ENCODE results near the gene TACC2. TPM values are rescaled to one million over a fixed set of nuclear protein-coding genes. Genes with fewer than 3 reads are reported as not detected.

The TACC2 gene
- total and polyA plus RNA-seq, 9 of the 15 experiments (the other 6 are each of a cell fraction or from before 2014, with no cell fraction given), result under 0.01 to 0.35 (median 0.03) TPM; not detected in 6

DNA sequence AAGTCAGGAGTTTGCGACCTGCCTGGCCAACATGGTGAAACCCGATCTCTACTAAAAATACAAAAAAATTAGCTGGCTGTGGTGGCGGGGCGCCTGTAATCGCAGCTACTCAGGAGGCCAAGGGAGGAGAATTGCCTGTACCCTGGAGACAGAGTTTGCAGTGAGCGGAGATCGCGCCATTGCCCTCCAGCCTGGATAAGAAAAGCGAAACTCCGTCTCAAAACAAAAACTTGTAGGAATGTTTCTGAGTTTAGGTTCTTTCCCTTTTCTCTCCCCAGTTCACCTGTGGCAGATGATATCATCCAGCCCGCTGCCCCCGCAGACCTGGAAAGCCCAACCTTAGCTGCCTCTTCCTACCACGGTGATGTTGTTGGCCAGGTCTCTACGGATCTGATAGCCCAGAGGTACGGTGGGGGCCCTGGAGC lies 143.4 kb downstream of the TACC2 start (continued):
- TF ChIP-seq CEBPG (CRISPR knock-in tag; IDR thresholded peaks at IDR 0.05), result no peak
- no peak for TF ChIP-seq CEBPG (tag; conservative IDR thresholded peaks at IDR 0.05 in 1 of 2, IDR thresholded peaks at IDR 0.05 in 1 of 2)
- no peak for TF ChIP-seq ZNF184 (CRISPR knock-in tag; IDR thresholded peaks at IDR 0.05)
- no peak for TF ChIP-seq TRIM28 (IDR thresholded peaks at IDR 0.05)
- no peak for TF ChIP-seq ZFP1 (CRISPR knock-in tag; IDR thresholded peaks at IDR 0.05)
- no peak for TF ChIP-seq SRSF7 (optimal IDR thresholded peaks at IDR 0.05; ENCODE audit: low read depth, low read length)
- no peak for TF ChIP-seq GABPB2 (CRISPR knock-in tag; conservative IDR thresholded peaks at IDR 0.05)
- TF ChIP-seq TFAM (CRISPR knock-in tag; conservative IDR thresholded peaks at IDR 0.05), result no peak
- TF ChIP-seq NELFE (IDR thresholded peaks at IDR 0.05; ENCODE audit: insufficient read depth, insufficient read length), result no peak

DNA sequence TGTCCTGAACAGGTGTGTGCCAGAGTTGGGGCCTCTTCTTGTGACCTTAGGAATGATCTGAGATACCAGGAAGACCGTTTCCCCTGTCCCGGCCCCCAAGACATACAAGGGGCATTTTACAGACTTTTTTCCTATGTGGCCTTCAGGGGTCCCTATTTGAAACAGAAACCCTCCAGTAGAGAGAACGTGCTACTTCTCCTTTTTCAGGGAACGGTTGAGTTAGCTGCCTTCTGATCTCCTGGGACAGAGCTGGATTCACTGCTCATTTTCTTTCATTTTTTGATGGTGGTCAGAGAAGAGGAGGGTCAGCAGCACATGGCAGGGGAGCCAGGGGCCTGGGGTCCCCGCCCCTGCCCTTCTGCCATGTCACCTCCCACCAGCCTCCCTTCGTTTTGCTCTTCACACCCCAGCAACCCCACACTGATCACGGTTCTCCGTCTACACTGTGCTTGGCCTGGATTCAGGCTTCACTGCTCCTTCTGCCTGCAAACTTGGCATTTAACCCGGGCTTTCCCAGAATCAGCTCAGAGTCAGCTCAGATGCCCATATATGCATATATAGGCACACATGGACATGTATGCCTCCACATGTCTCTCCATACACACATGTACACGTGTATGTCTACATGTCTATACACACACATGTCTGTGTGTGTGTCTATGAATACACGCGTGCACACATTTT lies 144.1 kb downstream of the TACC2 start:
- no peaks in the 10 kb centered on the region for H3K4me1 ChIP-seq (replicated peaks in 1 of 2; ENCODE audit: control insufficient read depth in 2 of 2, insufficient read depth in 2 of 2, low read length in 2 of 2)
- BruUV-seq (replicated peaks), result no TSS peak
- H2AFZ ChIP-seq (ENCODE audit: low read depth, low read length), result no peak overlapping the region
- no peak overlapping the region for H3K4me3 ChIP-seq
- no peaks in the 10 kb centered on the region for H3K79me2 ChIP-seq (ENCODE audit: control insufficient read depth, insufficient read depth, low read length)
- POLR2A ChIA-PET, result no interaction called here
- H3K9ac ChIP-seq (ENCODE audit: insufficient read depth in 1 of 2, low read depth in 2 of 2, low read length in 2 of 2), result no peak overlapping the region; a peak in 1 of 4 replicates
- no peak for ATAC-seq
- no peaks in the 10 kb centered on the region for H3K9me3 ChIP-seq (replicated peaks; ENCODE audit: control insufficient read depth, insufficient read depth, low read depth, low read length)
- 6% methylated on average over 11 of the region's 12 CpGs for WGBS (ENCODE audit: insufficient coverage, low coverage, missing lambda C conversion rate)
- CTCF ChIA-PET (ENCODE audit: low intra/inter-chr PET ratio), result interaction anchor here (0.7 kb wide), 1 partner anchor 442 kb away, joined by 3 read pairs; no protein-coding TSS in a partner anchor
- no peaks in the 10 kb centered on the region for H3K9me1 ChIP-seq (ENCODE audit: control insufficient read depth, insufficient read depth, low read length)
- no peaks in the 10 kb centered on the region for H3K36me3 ChIP-seq (ENCODE audit: control insufficient read depth, insufficient read depth, low read length)
- intact Hi-C loops (cut with micrococcal nuclease) (no loop called here), in situ Hi-C loops (cut with MboI) (loop anchor here (25.0 kb wide), 1 partner anchor 304 kb away; no protein-coding TSS in a partner anchor)
- no peak overlapping the region for H3K4me2 ChIP-seq (ENCODE audit: insufficient read depth, low read length)
- FAIRE-seq, result no peak
- H4K20me1 ChIP-seq (replicated peaks; ENCODE audit: control insufficient read depth, insufficient read depth, low read length), result no peaks in the 10 kb centered on the region
- no peak overlapping the region for H3K27ac ChIP-seq (ENCODE audit: extremely low read depth, low read depth, low read length)
- H3K27me3 ChIP-seq (ENCODE audit: control insufficient read depth in 2 of 2, insufficient read depth in 2 of 2, low read length in 2 of 2), result peaks cover under 1 to 29% of the 10 kb centered on the region in 2 experiments; a peak in 3 of 5 replicates
- no peak for DNase-seq (ENCODE audit: extremely low read depth in 1 of 4, low spot score in 3 of 4)
- TF ChIP-seq MCM7 (IDR thresholded peaks at IDR 0.05) (no peak), ZBED1 (IDR thresholded peaks at IDR 0.05) (no peak), ZNF76 (CRISPR knock-in tag; IDR thresholded peaks at IDR 0.05; ENCODE audit: borderline replicate concordance) (no peak), FOXJ3 (CRISPR knock-in tag; IDR thresholded peaks at IDR 0.05) (no peak), PTTG1 (tag; IDR thresholded peaks at IDR 0.05; ENCODE audit: low read depth) (no peak)
- TF ChIP-seq, protein P1, sequence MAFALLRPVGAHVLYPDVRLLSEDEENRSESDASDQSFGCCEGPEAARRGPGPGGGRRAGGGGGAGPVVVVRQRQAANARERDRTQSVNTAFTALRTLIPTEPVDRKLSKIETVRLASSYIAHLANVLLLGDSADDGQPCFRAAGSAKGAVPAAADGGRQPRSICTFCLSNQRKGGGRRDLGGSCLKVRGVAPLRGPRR (CRISPR knock-in tag; IDR thresholded peaks at IDR 0.05), result no peak
- TF ChIP-seq, protein P2, sequence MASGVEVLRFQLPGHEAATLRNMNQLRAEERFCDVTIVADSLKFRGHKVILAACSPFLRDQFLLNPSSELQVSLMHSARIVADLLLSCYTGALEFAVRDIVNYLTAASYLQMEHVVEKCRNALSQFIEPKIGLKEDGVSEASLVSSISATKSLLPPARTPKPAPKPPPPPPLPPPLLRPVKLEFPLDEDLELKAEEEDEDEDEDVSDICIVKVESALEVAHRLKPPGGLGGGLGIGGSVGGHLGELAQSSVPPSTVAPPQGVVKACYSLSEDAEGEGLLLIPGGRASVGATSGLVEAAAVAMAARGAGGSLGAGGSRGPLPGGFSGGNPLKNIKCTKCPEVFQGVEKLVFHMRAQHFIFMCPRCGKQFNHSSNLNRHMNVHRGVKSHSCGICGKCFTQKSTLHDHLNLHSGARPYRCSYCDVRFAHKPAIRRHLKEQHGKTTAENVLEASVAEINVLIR (CRISPR knock-in tag; IDR thresholded peaks at IDR 0.05), result no peak
- TF ChIP-seq, protein P3, sequence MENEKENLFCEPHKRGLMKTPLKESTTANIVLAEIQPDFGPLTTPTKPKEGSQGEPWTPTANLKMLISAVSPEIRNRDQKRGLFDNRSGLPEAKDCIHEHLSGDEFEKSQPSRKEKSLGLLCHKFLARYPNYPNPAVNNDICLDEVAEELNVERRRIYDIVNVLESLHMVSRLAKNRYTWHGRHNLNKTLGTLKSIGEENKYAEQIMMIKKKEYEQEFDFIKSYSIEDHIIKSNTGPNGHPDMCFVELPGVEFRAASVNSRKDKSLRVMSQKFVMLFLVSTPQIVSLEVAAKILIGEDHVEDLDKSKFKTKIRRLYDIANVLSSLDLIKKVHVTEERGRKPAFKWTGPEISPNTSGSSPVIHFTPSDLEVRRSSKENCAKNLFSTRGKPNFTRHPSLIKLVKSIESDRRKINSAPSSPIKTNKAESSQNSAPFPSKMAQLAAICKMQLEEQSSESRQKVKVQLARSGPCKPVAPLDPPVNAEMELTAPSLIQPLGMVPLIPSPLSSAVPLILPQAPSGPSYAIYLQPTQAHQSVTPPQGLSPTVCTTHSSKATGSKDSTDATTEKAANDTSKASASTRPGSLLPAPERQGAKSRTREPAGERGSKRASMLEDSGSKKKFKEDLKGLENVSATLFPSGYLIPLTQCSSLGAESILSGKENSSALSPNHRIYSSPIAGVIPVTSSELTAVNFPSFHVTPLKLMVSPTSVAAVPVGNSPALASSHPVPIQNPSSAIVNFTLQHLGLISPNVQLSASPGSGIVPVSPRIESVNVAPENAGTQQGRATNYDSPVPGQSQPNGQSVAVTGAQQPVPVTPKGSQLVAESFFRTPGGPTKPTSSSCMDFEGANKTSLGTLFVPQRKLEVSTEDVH (IDR thresholded peaks at IDR 0.05; ENCODE audit: low read depth, partially characterized antibody), result no peak
- TF ChIP-seq, protein P4, sequence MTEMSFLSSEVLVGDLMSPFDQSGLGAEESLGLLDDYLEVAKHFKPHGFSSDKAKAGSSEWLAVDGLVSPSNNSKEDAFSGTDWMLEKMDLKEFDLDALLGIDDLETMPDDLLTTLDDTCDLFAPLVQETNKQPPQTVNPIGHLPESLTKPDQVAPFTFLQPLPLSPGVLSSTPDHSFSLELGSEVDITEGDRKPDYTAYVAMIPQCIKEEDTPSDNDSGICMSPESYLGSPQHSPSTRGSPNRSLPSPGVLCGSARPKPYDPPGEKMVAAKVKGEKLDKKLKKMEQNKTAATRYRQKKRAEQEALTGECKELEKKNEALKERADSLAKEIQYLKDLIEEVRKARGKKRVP (CRISPR knock-in tag; IDR thresholded peaks at IDR 0.05), result no peak
